K562 (cell line): ENCODE measurements around the gene MCM5.

Experiments
- C11orf30 ChIP-seq: fragments of 450-650 bp; IDR thresholded peaks from 2 replicates; pipeline ENCODE4 v1.6.1; 2016; ENCODE audit warnings: low read depth, mild to moderate bottlenecking
- HDAC2 ChIP-seq: fragments of 450-650 bp; IDR thresholded peaks from 2 replicates; pipeline ENCODE4 v1.6.1; 2016; ENCODE audit warnings: mild to moderate bottlenecking
- IFI16 ChIP-seq: fragments of 250-450 bp; sonication (Bioruptor Pico); IDR thresholded peaks from 2 replicates; pipeline ENCODE4 v2.1.2; 2022; ENCODE audit warnings: mild to moderate bottlenecking, inconsistent platforms
- TBL1XR1 ChIP-seq, 2 experiments: IDR thresholded peaks; 2 replicates each; pipeline ENCODE4 v1.6.1; 2012; ENCODE audit warnings: improper control_type of control experiment in 2 of 2, low read length in 2 of 2, mild to moderate bottlenecking in 1 of 2
- ZNF232 ChIP-seq: sonication (generic); formaldehyde crosslinking; IDR thresholded peaks from 2 replicates; pipeline ENCODE4 v1.8.0; 2022; ENCODE audit warnings: mild to moderate bottlenecking, missing genetic modification reagents
- TF ChIP-seq, protein P1 (sequence below), 3 experiments: IDR thresholded peaks in 2 of 3; conservative IDR thresholded peaks in 1 of 3; 2 replicates each; pipeline ENCODE4 v1.5.1; 2011 to 2012; ENCODE audit warnings: low read length in 3 of 3, mild to moderate bottlenecking in 3 of 3, control low read depth in 2 of 3, improper control_type of control experiment in 1 of 3, inconsistent platforms in 1 of 3, low read depth in 1 of 3, mixed read lengths in 1 of 3, moderate library complexity in 1 of 3; ENCODE audit not compliant: insufficient read depth in 2 of 3

DNA sequence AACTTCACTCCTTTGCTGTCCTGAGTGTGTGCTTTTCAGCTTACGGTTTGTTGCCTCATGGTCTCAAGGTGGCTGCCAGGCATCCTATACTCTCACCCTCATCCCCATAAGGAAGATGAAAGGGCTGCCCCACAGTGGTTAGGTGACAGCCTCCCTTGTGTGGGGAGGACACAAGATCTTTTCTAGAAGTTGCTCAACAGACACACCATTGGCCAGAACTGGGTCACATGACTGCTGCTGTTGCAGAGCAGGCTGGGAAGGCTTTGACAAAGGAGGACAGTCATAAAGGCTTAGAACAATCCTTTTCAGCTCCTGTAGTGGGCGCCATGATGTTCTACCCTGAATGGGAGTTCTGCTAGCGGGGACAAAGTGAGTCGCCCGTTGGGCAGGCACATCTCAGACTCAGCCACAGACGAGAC, 71.0 kb downstream of the MCM5 start:
- no peak for TF ChIP-seq HDAC2
- no peak for TF ChIP-seq IFI16
- no peak for TF ChIP-seq TBL1XR1 (IDR thresholded peaks at IDR 0.05; ENCODE audit: low read length in 2 of 2)
- TF ChIP-seq C11orf30, result no peak
- TF ChIP-seq, protein P1, sequence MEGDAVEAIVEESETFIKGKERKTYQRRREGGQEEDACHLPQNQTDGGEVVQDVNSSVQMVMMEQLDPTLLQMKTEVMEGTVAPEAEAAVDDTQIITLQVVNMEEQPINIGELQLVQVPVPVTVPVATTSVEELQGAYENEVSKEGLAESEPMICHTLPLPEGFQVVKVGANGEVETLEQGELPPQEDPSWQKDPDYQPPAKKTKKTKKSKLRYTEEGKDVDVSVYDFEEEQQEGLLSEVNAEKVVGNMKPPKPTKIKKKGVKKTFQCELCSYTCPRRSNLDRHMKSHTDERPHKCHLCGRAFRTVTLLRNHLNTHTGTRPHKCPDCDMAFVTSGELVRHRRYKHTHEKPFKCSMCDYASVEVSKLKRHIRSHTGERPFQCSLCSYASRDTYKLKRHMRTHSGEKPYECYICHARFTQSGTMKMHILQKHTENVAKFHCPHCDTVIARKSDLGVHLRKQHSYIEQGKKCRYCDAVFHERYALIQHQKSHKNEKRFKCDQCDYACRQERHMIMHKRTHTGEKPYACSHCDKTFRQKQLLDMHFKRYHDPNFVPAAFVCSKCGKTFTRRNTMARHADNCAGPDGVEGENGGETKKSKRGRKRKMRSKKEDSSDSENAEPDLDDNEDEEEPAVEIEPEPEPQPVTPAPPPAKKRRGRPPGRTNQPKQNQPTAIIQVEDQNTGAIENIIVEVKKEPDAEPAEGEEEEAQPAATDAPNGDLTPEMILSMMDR (IDR thresholded peaks at IDR 0.05 in 2 of 3, conservative IDR thresholded peaks at IDR 0.05 in 1 of 3; ENCODE audit: insufficient read depth in 2 of 3, low read depth in 1 of 3, low read length in 3 of 3), result 0 out of 6 replicates have a peak, but pooled peaks of 1 of the 3 experiments have one; percentile 2
- no peak for TF ChIP-seq ZNF232 (CRISPR knock-in tag)
